Type B pancreatic cell (in vitro differentiated cells): Measurements from ENCODE around the gene PHACTR2. TPM values are rescaled to one million over a fixed set of nuclear protein-coding genes. Genes with fewer than 3 reads are reported as not detected.
A peak's percentile ranks its signal among the peaks of the same experiment; 100 is the strongest.
"Not testable (repeated sequence)": the region's sequence is repeated elsewhere in the genome, so short reads cannot be mapped to it uniquely, and the experiment has no call there.

ENCODE experiments used
- DNase-seq: peaks from one replicate; pipeline ENCODE4 v3.0.0; 2021; ENCODE audit warnings: mixed read lengths; ENCODE audit not compliant: unreplicated experiment; ENCODE audit errors: extremely low spot score
- H3K27ac Mint-ChIP-seq: 2 replicates; pipeline ENCODE4 v1.8.0; 2021; ENCODE audit warnings: mild to moderate bottlenecking, mixed read lengths
- H3K27me3 Mint-ChIP-seq: 2 replicates; pipeline ENCODE4 v1.8.0; 2021; ENCODE audit warnings: mixed read lengths
- H3K36me3 Mint-ChIP-seq: 2 replicates; pipeline ENCODE4 v1.8.0; 2021; ENCODE audit warnings: mixed read lengths
- H3K4me1 Mint-ChIP-seq: one replicate; pipeline ENCODE4 v1.8.0; 2021; ENCODE audit warnings: mixed read lengths; ENCODE audit not compliant: unreplicated experiment
- H3K4me3 Mint-ChIP-seq: 2 replicates; pipeline ENCODE4 v1.8.0; 2021; ENCODE audit warnings: mild to moderate bottlenecking, mixed read lengths
- H3K9me3 Mint-ChIP-seq: 2 replicates; pipeline ENCODE4 v1.8.0; 2021; ENCODE audit warnings: mixed read lengths
- CTCF ChIP-seq: fragments of 200-600 bp; sonication (generic); conservative IDR thresholded peaks from 2 replicates; pipeline ENCODE4 v1.5.0; 2021; ENCODE audit warnings: antibody characterized with exemption, mild to moderate bottlenecking
- total RNA-seq: library from RNA; stranded (reverse); gene quantifications from 2 replicates; pipeline ENCODE4 v1.2.1, GENCODE V29; 2021; ENCODE audit warnings: low replicate concordance

PHACTR2 gene
- total RNA-seq, 1 donor from 2014 or later: 59.2 TPM

DNA sequence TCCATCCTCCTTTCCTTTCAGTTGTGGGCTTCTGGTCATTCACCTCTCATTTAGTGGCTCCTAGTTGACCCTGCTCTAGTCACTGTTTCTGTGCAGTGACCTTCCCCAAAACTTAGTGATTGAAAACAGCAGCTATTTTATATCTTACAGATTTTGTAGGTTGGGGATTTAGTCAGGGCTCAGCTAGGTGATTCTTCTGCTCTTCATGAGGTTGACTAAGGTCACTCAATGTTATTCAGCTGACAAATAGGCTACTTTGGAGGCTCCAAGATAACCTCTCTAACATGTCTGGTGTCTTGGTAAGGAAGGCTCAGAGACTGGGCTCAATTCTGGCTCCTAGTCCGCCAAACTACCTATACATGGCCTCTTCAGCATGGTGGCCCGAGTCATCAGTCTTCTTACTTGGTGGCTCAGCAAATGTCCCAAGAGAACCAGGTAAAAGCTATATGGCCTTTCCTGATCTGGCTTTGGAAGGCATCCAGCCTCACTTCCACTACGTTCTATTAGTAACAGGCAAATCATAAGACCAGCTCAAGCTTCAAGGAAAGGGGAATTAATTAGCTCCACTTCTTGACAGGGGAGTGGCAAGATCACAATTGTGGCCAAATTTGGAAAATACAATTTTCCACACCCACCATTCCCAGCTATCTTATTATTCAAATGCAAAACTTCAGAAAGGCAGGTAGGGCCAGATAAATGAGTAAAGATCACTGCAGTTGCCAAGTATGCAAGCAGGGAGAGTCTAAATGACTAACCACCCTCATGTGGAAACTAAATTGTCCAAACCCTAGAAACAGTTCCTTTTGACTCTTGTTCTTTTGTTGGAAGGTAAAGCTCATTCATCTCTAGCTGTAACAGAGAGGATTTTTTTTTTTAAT is 114.9 kb downstream of the PHACTR2 start:
- no peaks in the 10 kb centered on the region for H3K4me1 Mint-ChIP-seq
- no peak for TF ChIP-seq CTCF
- peaks cover 5% of the 10 kb centered on the region for H3K9me3 Mint-ChIP-seq
- no peaks in the 10 kb centered on the region for H3K27me3 Mint-ChIP-seq
- H3K27ac Mint-ChIP-seq: no peak overlapping the region
- H3K36me3 Mint-ChIP-seq: peaks cover 46% of the 10 kb centered on the region
- H3K4me3 Mint-ChIP-seq: no peak overlapping the region
- DNase-seq: no peak

DNA sequence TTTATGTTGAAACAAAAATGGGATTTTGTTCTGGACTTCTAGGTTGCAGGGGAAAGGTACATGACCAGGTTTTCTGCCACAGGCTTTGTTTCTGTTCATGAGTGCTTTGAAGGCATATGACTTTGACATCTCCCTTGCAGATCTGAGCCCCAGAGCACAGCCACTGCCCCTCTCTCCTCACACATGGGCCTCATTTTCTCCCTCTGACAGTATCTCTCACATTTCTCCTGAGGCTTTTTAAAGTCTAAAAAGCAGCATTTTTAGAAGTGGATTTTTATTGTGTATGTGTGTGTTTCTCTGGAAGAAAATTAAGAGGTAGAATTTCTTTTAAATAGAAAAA is 115.5 kb downstream of the PHACTR2 start:
- no peak for DNase-seq
- no peak for TF ChIP-seq CTCF
- no peaks in the 10 kb centered on the region for H3K27me3 Mint-ChIP-seq
- H3K9me3 Mint-ChIP-seq: peaks cover 5% of the 10 kb centered on the region
- H3K36me3 Mint-ChIP-seq: peaks cover 51% of the 10 kb centered on the region
- peak overlapping the region; percentile 52 for H3K27ac Mint-ChIP-seq
- no peak overlapping the region for H3K4me3 Mint-ChIP-seq
- H3K4me1 Mint-ChIP-seq: no peaks in the 10 kb centered on the region

DNA sequence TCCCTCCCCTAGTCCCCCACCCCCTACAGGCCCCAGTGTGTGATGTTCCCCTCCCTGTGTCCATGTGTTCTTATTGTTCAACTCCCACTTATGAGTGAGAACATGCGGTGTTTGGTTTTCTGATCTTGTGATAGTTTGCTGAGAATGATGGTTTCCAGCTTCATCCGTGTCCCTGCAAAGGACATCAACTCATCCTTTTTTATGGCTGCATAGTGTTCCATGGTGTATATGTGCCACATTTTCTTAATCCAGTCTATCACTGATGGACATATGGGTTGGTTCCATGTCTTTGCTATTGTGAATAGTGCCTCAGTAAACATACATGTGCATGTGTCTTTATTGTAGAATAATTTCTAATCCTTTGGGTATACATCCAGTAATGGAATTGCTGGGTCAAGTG is 118.8 kb downstream of the PHACTR2 start:
- not testable (repeated sequence) for H3K9me3 Mint-ChIP-seq, DNase-seq, H3K4me1 Mint-ChIP-seq, H3K27ac Mint-ChIP-seq, H3K27me3 Mint-ChIP-seq, H3K4me3 Mint-ChIP-seq
- H3K36me3 Mint-ChIP-seq: peaks cover 62% of the 10 kb centered on the region

GRCh38 chr6:143798487-143798886 is 120.7 kb downstream of the PHACTR2 start:
- not testable (repeated sequence) for H3K27ac Mint-ChIP-seq, H3K27me3 Mint-ChIP-seq, H3K4me1 Mint-ChIP-seq, H3K4me3 Mint-ChIP-seq, DNase-seq, H3K9me3 Mint-ChIP-seq
- peaks cover 58% of the 10 kb centered on the region for H3K36me3 Mint-ChIP-seq

DNA sequence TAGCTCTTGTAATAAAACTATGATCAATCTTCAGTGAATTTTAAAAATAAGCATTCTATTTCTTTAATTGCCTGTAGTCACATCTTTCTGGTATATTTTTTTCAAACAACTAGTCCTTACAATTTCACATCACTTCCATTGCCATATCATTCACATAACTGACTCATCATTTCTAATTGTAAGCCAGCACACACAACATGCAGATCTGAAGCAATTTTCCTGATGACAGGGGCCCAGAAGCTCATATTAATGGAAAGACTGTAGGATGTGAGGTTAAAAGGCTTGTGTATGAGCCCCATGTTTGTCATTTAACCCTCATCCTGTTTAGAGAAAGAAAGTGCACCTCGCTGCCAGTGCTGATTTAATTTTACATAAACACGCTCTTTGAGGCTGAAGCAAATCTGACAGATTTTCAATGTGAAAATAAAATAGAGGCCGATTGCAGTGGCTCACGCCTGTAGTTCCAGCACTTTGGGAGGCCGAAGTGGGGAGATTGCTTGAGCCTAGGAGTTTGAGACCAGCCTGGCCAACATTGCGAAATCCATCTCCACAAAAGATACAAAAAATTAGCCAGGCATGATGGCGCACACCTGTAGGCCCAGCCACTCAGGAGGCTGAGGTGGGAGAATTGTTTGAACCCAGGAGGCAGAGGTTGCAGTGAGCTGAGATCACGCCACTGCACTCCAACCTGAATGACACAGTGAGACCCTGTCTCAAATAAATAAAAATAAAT is 125.2 kb downstream of the PHACTR2 start:
- no peaks in the 10 kb centered on the region for H3K4me1 Mint-ChIP-seq
- DNase-seq: no peak
- H3K36me3 Mint-ChIP-seq: peaks cover 46% of the 10 kb centered on the region
- no peaks in the 10 kb centered on the region for H3K27me3 Mint-ChIP-seq
- H3K4me3 Mint-ChIP-seq: no peak overlapping the region
- H3K9me3 Mint-ChIP-seq: peaks cover 6% of the 10 kb centered on the region
- H3K27ac Mint-ChIP-seq: no peak overlapping the region
- TF ChIP-seq CTCF: no peak

- no peak for TF ChIP-seq CTCF
- no peak overlapping the region for H3K27ac Mint-ChIP-seq
- peaks cover 43% of the 10 kb centered on the region for H3K36me3 Mint-ChIP-seq
- H3K27me3 Mint-ChIP-seq: no peaks in the 10 kb centered on the region
- H3K4me1 Mint-ChIP-seq: no peaks in the 10 kb centered on the region
- peaks cover 6% of the 10 kb centered on the region for H3K9me3 Mint-ChIP-seq
- no peak overlapping the region for H3K4me3 Mint-ChIP-seq
- no peak for DNase-seq
Observed at GRCh38 chr6:143803769-143804568, 126.2 kb downstream of the PHACTR2 start.
